Keratinocyte (primary cell): Measurements from ENCODE around the gene KCNS3. TPM values are rescaled to one million over a fixed set of nuclear protein-coding genes. Genes with fewer than 3 reads are reported as not detected.

Experiments used
- DNase-seq: peaks from one replicate; pipeline ENCODE4 v3.0.0-alpha.2; 2011; ENCODE audit warnings: low read depth, missing footprints, low spot score
- FAIRE-seq: peaks from 2 replicates; lab custom pipeline; 2011; peaks lifted over from hg19 to GRCh38; lab: Jason Lieb, UNC
- H2AFZ ChIP-seq: 2 replicates; pipeline ENCODE4 v1.6.0; 2012; ENCODE audit warnings: low read length, control low read depth, inconsistent platforms; ENCODE audit not compliant: control insufficient read depth
- H3K27ac ChIP-seq: 2 replicates; pipeline ENCODE4 v1.5.1; 2011; ENCODE audit warnings: low read length; ENCODE audit not compliant: control insufficient read depth, insufficient read depth
- H3K27me3 ChIP-seq: 3 replicates; pipeline ENCODE4 v1.6.0; 2011; ENCODE audit warnings: low read length; ENCODE audit not compliant: control insufficient read depth, insufficient read depth; ENCODE audit errors: extremely low read depth
- H3K36me3 ChIP-seq, 2 experiments: 2 replicates in 1 of 2; 3 replicates in 1 of 2; pipeline ENCODE4 v1.5.1; 2011; ENCODE audit warnings: low read length in 2 of 2, mild to moderate bottlenecking in 1 of 2; ENCODE audit not compliant: control insufficient read depth in 2 of 2, insufficient read depth in 2 of 2; ENCODE audit errors: extremely low read depth in 1 of 2
- H3K4me1 ChIP-seq: 3 replicates; pipeline ENCODE4 v1.5.1; 2011; ENCODE audit warnings: low read length; ENCODE audit not compliant: control insufficient read depth, insufficient read depth; ENCODE audit errors: extremely low read depth
- H3K4me2 ChIP-seq: 3 replicates; pipeline ENCODE4 v1.6.0; 2011; ENCODE audit warnings: low read depth, low read length; ENCODE audit not compliant: control insufficient read depth, insufficient read depth; ENCODE audit errors: extremely low read depth
- H3K4me3 ChIP-seq, 3 experiments: fragments of 200-600 bp in 1 of 3; sonication (generic) in 1 of 3; 2 replicates in 2 of 3; 3 replicates in 1 of 3; pipeline ENCODE4 v1.5.1; 2011 to 2016; ENCODE audit warnings: low read length in 3 of 3, mild to moderate bottlenecking in 3 of 3, control low read depth in 2 of 3, inconsistent platforms in 1 of 3, low read depth in 1 of 3, mixed read lengths in 1 of 3, mixed run types in 1 of 3, moderate library complexity in 1 of 3; ENCODE audit not compliant: control insufficient read depth in 2 of 3, insufficient read depth in 2 of 3; ENCODE audit errors: extremely low read depth in 1 of 3
- H3K79me2 ChIP-seq: 2 replicates; pipeline ENCODE4 v1.6.0; 2012; ENCODE audit warnings: low read length; ENCODE audit not compliant: control insufficient read depth, insufficient read depth
- H3K9ac ChIP-seq: 3 replicates; pipeline ENCODE4 v1.6.0; 2011; ENCODE audit warnings: low read length; ENCODE audit not compliant: control insufficient read depth, insufficient read depth; ENCODE audit errors: extremely low read depth
- H3K9me1 ChIP-seq: 3 replicates; pipeline ENCODE4 v1.6.0; 2011; ENCODE audit warnings: low read length; ENCODE audit not compliant: control insufficient read depth, insufficient read depth; ENCODE audit errors: extremely low read depth
- H3K9me3 ChIP-seq: 2 replicates; pipeline ENCODE4 v1.5.1; 2012; ENCODE audit warnings: low read depth, low read length; ENCODE audit not compliant: control insufficient read depth
- H4K20me1 ChIP-seq: 3 replicates; pipeline ENCODE4 v1.6.0; 2011; ENCODE audit warnings: low read length; ENCODE audit not compliant: control insufficient read depth, insufficient read depth; ENCODE audit errors: extremely low read depth
- CTCF ChIP-seq, 3 experiments: IDR thresholded peaks in 1 of 3; conservative IDR thresholded peaks in 1 of 3; optimal IDR thresholded peaks in 1 of 3; 2 replicates in 2 of 3; 3 replicates in 1 of 3; pipeline versions ENCODE3 to v1.5.1; 2011; ENCODE audit warnings: low read length in 3 of 3, mild to moderate bottlenecking in 3 of 3, moderate library complexity in 2 of 3, control low read depth in 1 of 3, inconsistent platforms in 1 of 3; ENCODE audit not compliant: insufficient read depth in 2 of 3; ENCODE audit errors: extremely low read depth in 1 of 3
- EZH2 ChIP-seq: IDR thresholded peaks from one replicate; pipeline ENCODE4 v1.6.1; 2012; ENCODE audit warnings: inconsistent platforms, mild to moderate bottlenecking, low read length, moderate library complexity
- dilution Hi-C: fragments of 300-500 bp; cut with MboI; formaldehyde crosslinking; loops from one replicate; pipeline ENCODE4 v1.7.0; 2020; ENCODE audit warnings: low sequenced_read_pairs; ENCODE audit not compliant: extremely low pct_ligation_motif_present
- polyA plus RNA-seq, 5 experiments: library from polyadenylated mRNA; depleted of rRNA in 3 of 5; stranded (reverse) in 3 of 5; stranded (forward) in 1 of 5; unstranded in 1 of 5; fragments of >200 nt; gene quantifications; 1 replicate in 1 of 5; 2 replicates in 3 of 5; 3 replicates in 1 of 5; pipeline versions ENCODE4 v1.2.1 to v1.2.3, GENCODE V29; 2011 to 2012; ENCODE audit warnings: missing spikeins in 2 of 5, low read depth in 1 of 5, low replicate concordance in 1 of 5

The KCNS3 gene
- polyA plus RNA-seq, 1 donor (not counting 4 experiments of a cell fraction or from before 2014, with no cell fraction given): 7.3 TPM

- Histone ChIP-seq H3K79me2 (no peaks in the 10 kb centered on the region), H3K27ac (no peak overlapping the region), H3K4me1 (no peaks in the 10 kb centered on the region), H3K9me1 (no peaks in the 10 kb centered on the region), H3K36me3 (no peaks in the 10 kb centered on the region), H3K9me3 (no peaks in the 10 kb centered on the region), H3K4me3 (no peak overlapping the region), H3K9ac (no peak overlapping the region), H4K20me1 (no peaks in the 10 kb centered on the region), H3K27me3 (no peaks in the 10 kb centered on the region), H3K4me2 (no peak overlapping the region), H2AFZ (no peak overlapping the region)
- no peak for TF ChIP-seq EZH2
- TF ChIP-seq CTCF (optimal IDR thresholded peaks at IDR 0.05 in 1 of 3, IDR thresholded peaks at IDR 0.05 in 1 of 3, conservative IDR thresholded peaks at IDR 0.05 in 1 of 3; ENCODE audit: extremely low read depth in 1 of 3, insufficient read depth in 2 of 3, low read length in 3 of 3): no peak
- FAIRE-seq: no peak
- dilution Hi-C loops: no loop called here
- DNase-seq: no peak
Measured at GRCh38 chr2:17915099-17915498, 36.6 kb downstream of the KCNS3 start.

GRCh38 chr2:17915811-17916518, 37.5 kb downstream of the KCNS3 start:
- H3K79me2 ChIP-seq: no peaks in the 10 kb centered on the region
- no peaks in the 10 kb centered on the region for H3K9me1 ChIP-seq
- H4K20me1 ChIP-seq: no peaks in the 10 kb centered on the region
- no peak overlapping the region for H2AFZ ChIP-seq
- DNase-seq (no peak), FAIRE-seq (no peak)
- dilution Hi-C loops: no loop called here
- H3K9ac ChIP-seq: no peak overlapping the region
- no peak overlapping the region for H3K4me2 ChIP-seq
- no peak overlapping the region for H3K27ac ChIP-seq
- H3K27me3 ChIP-seq: no peaks in the 10 kb centered on the region
- no peaks in the 10 kb centered on the region for H3K4me1 ChIP-seq
- no peak overlapping the region for H3K4me3 ChIP-seq
- TF ChIP-seq EZH2 (no peak), CTCF (optimal IDR thresholded peaks at IDR 0.05 in 1 of 3, IDR thresholded peaks at IDR 0.05 in 1 of 3, conservative IDR thresholded peaks at IDR 0.05 in 1 of 3; ENCODE audit: extremely low read depth in 1 of 3, insufficient read depth in 2 of 3, low read length in 3 of 3) (no peak)
- no peaks in the 10 kb centered on the region for H3K36me3 ChIP-seq
- H3K9me3 ChIP-seq: no peaks in the 10 kb centered on the region
